OCI-LY3 (cell line): ENCODE measurements around the gene RNF157.
"Not testable (repeated sequence)": the region's sequence is repeated elsewhere in the genome, so short reads cannot be mapped to it uniquely, and the experiment has no call there.

Experiments used
- H2AFZ ChIP-seq: fragments of 200-600, 300-600 bp; shearing (Covaris generic); 2 replicates; pipeline ENCODE4 v1.6.0; 2014; ENCODE audit warnings: antibody characterized with exemption, low read depth, low read length
- H3K27ac ChIP-seq: fragments of 200-600, 300-600 bp; sonication (generic); 2 replicates; pipeline ENCODE4 v1.5.1; 2014; ENCODE audit warnings: mild to moderate bottlenecking, low read length, moderate library complexity, mixed read lengths
- H3K27me3 ChIP-seq: fragments of 200-600, 300-600 bp; sonication (generic); 2 replicates; pipeline ENCODE4 v1.6.1; 2014; ENCODE audit warnings: low read depth, low read length, mixed read lengths
- H3K36me3 ChIP-seq: fragments of 200-600, 300-600 bp; sonication (generic); replicated peaks from 2 replicates; pipeline ENCODE3; 2014; ENCODE audit warnings: low read depth, low read length, mixed read lengths
- H3K4me1 ChIP-seq: fragments of 300-600, 200-600 bp; sonication (generic); 2 replicates; pipeline ENCODE4 v1.6.1; 2014; ENCODE audit warnings: low read length, mixed read lengths
- H3K4me2 ChIP-seq: fragments of 200-600, 300-600 bp; sonication (generic); 2 replicates; pipeline ENCODE4 v1.6.1; 2014; ENCODE audit warnings: low read length, mixed read lengths
- H3K4me3 ChIP-seq: fragments of 300-600, 200-600 bp; sonication (generic); 2 replicates; pipeline ENCODE4 v1.5.1; 2014; ENCODE audit warnings: antibody characterized with exemption, mild to moderate bottlenecking, low read length, moderate library complexity
- H3K79me2 ChIP-seq: fragments of 300-600, 200-600 bp; shearing (Covaris generic); 2 replicates; pipeline ENCODE4 v1.6.1; 2014; ENCODE audit warnings: mild to moderate bottlenecking, low read length, mixed read lengths
- H3K9ac ChIP-seq: fragments of 300-600, 200-600 bp; shearing (Covaris generic); 2 replicates; pipeline ENCODE4 v1.6.0; 2014; ENCODE audit warnings: mild to moderate bottlenecking, low read length, moderate library complexity
- H3K9me3 ChIP-seq: fragments of 200-600, 300-600 bp; shearing (Covaris generic); 2 replicates; pipeline ENCODE4 v1.6.1; 2014; ENCODE audit warnings: low read length, mixed read lengths; ENCODE audit not compliant: insufficient read depth
- H4K20me1 ChIP-seq: fragments of 200-600, 300-600 bp; sonication (generic); 2 replicates; pipeline ENCODE4 v1.6.1; 2016; ENCODE audit warnings: low read length, mixed read lengths; ENCODE audit not compliant: insufficient read depth
- CTCF ChIP-seq: fragments of 200-600, 300-600 bp; sonication (generic); IDR thresholded peaks from 2 replicates; pipeline ENCODE4 v1.5.1; 2014; ENCODE audit warnings: antibody characterized with exemption, low read length, low read depth
- EZH2phosphoT487 ChIP-seq: fragments of 200-600 bp; shearing (Covaris generic); IDR thresholded peaks from 2 replicates; pipeline ENCODE4 v1.6.1; 2018; ENCODE audit warnings: antibody characterized with exemption, mixed run types, low read depth

The RNF157 gene

DNA sequence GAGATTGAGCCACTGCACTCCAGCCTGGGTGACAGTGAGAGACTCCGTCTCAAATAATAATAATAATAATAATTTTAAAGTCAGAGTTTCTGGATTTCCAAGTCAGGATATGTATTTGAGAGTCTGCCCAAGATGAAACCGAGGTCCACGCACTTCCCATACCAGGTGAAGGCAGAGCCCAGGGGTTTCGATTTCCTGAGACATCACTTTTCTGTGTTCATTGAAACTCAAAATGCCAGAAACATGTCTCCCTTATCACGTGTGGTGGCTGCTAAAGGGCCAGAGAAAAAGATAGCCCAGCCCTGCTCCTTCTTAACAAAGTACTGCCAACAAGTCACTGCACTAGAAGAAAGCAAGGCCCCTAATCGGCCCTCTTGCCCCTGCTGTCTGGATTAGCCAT, 9.8 kb upstream of the RNF157 start:
- Histone ChIP-seq H4K20me1 (no peaks in the 10 kb centered on the region), H3K27me3 (no peaks in the 10 kb centered on the region), H3K4me2 (no peak overlapping the region), H2AFZ (no peak overlapping the region), H3K36me3 (no peaks in the 10 kb centered on the region), H3K4me3 (no peak overlapping the region), H3K9ac (no peak overlapping the region), H3K27ac (no peak overlapping the region), H3K9me3 (no peaks in the 10 kb centered on the region), H3K4me1 (peaks cover 39% of the 10 kb centered on the region), H3K79me2 (no peaks in the 10 kb centered on the region)
- TF ChIP-seq EZH2phosphoT487: no peak

- Histone ChIP-seq H3K79me2 (no peaks in the 10 kb centered on the region), H2AFZ (no peak overlapping the region), H4K20me1 (no peaks in the 10 kb centered on the region), H3K4me2 (no peak overlapping the region), H3K4me3 (no peak overlapping the region), H3K9me3 (no peaks in the 10 kb centered on the region), H3K4me1 (peaks cover 41% of the 10 kb centered on the region), H3K27me3 (no peaks in the 10 kb centered on the region), H3K36me3 (no peaks in the 10 kb centered on the region), H3K27ac (no peak overlapping the region), H3K9ac (no peak overlapping the region)
- TF ChIP-seq CTCF: peak; percentile 42; the same call in 1 of the 2 replicates
- TF ChIP-seq EZH2phosphoT487: no peak
These were observed 7.9 kb upstream of the RNF157 start for GRCh38 chr17:76248013-76248782.

GRCh38 chr17:76247304-76247703, 7.0 kb upstream of the RNF157 start:
- no peak overlapping the region for H2AFZ ChIP-seq
- no peaks in the 10 kb centered on the region for H3K36me3 ChIP-seq
- peak overlapping the region; percentile 82 for H3K4me2 ChIP-seq

GRCh38 chr17:76246080-76247066, 6.1 kb upstream of the RNF157 start:
- Histone ChIP-seq H3K9ac (peak overlapping the region; percentile 63), H3K79me2 (no peaks in the 10 kb centered on the region), H3K27ac (peak overlapping the region; percentile 92), H3K36me3 (no peaks in the 10 kb centered on the region), H3K4me2 (peak overlapping the region; percentile 82), H4K20me1 (no peaks in the 10 kb centered on the region), H3K27me3 (no peaks in the 10 kb centered on the region), H3K4me3 (peak overlapping the region; percentile 63), H2AFZ (no peak overlapping the region; the same call in 1 of the 2 replicates), H3K4me1 (peaks cover 34% of the 10 kb centered on the region), H3K9me3 (no peaks in the 10 kb centered on the region)
- TF ChIP-seq EZH2phosphoT487 (0 out of 2 replicates have a peak, but pooled peaks have one; percentile 44), CTCF (no peak)

More at GRCh38 chr17:76247304-76247703, 7.0 kb upstream of the RNF157 start:
- no peak overlapping the region; the same call in 1 of the 2 replicates for H3K4me3 ChIP-seq
- no peaks in the 10 kb centered on the region for H3K27me3 ChIP-seq
- H3K79me2 ChIP-seq: no peaks in the 10 kb centered on the region
- H3K9ac ChIP-seq: no peak overlapping the region
- TF ChIP-seq CTCF: no peak
- no peak for TF ChIP-seq EZH2phosphoT487
- H3K4me1 ChIP-seq: peaks cover 39% of the 10 kb centered on the region
- no peaks in the 10 kb centered on the region for H4K20me1 ChIP-seq
- H3K27ac ChIP-seq: peak overlapping the region; percentile 92
- no peaks in the 10 kb centered on the region for H3K9me3 ChIP-seq

GRCh38 chr17:76244721-76245120, 4.4 kb upstream of the RNF157 start:
- H3K9ac ChIP-seq, H3K36me3 ChIP-seq, H3K4me2 ChIP-seq, H3K9me3 ChIP-seq, H4K20me1 ChIP-seq, H3K79me2 ChIP-seq, H3K4me3 ChIP-seq, H3K27me3 ChIP-seq, H3K27ac ChIP-seq, H2AFZ ChIP-seq: not testable (repeated sequence)
- peaks cover 34% of the 10 kb centered on the region for H3K4me1 ChIP-seq
